NT2/D1 (cell line): ENCODE data around the gene IDH3G.

ENCODE experiments used
- DNase-seq: peaks from one replicate; pipeline ENCODE4 v3.0.0-alpha.2; 2011; ENCODE audit warnings: low read depth, low spot score
- H3K27me3 ChIP-seq: 2 replicates; pipeline ENCODE4 v1.6.0; 2011; ENCODE audit warnings: mild to moderate bottlenecking; ENCODE audit not compliant: insufficient read length, insufficient read depth
- H3K36me3 ChIP-seq: 2 replicates; pipeline ENCODE4 v1.6.1; 2011; ENCODE audit warnings: mild to moderate bottlenecking, low read length, mixed read lengths; ENCODE audit not compliant: insufficient read depth, insufficient read length
- H3K4me1 ChIP-seq: 2 replicates; pipeline ENCODE4 v1.5.1; 2011; ENCODE audit not compliant: insufficient read depth, insufficient read length
- H3K4me3 ChIP-seq: 2 replicates; pipeline ENCODE4 v1.5.1; 2011; ENCODE audit warnings: low read depth; ENCODE audit not compliant: insufficient read length
- H3K9ac ChIP-seq: 2 replicates; pipeline ENCODE4 v1.6.0; 2011; ENCODE audit warnings: low read depth; ENCODE audit not compliant: insufficient read length
- H3K9me3 ChIP-seq: 2 replicates; pipeline ENCODE4 v1.5.1; 2011; ENCODE audit warnings: mild to moderate bottlenecking, low read length; ENCODE audit not compliant: insufficient read depth
- SUZ12 ChIP-seq: IDR thresholded peaks from 2 replicates; pipeline ENCODE4 v1.6.1; 2011; ENCODE audit not compliant: insufficient read length, insufficient read depth; ENCODE audit errors: extremely low read depth
- YY1 ChIP-seq: IDR thresholded peaks from 2 replicates; pipeline ENCODE4 v1.6.1; 2011; ENCODE audit not compliant: insufficient read length, insufficient read depth
- ZNF274 ChIP-seq: IDR thresholded peaks from 2 replicates; pipeline ENCODE4 v1.6.1; 2011; ENCODE audit warnings: mild to moderate bottlenecking, low read depth, low read length

IDH3G gene

GRCh38 chrX:153769865-153770600 lies 24.1 kb downstream of the IDH3G start:
- no peaks in the 10 kb centered on the region for H3K36me3 ChIP-seq
- no peaks in the 10 kb centered on the region for H3K9me3 ChIP-seq
- no peaks in the 10 kb centered on the region for H3K4me1 ChIP-seq
- no peak overlapping the region for H3K4me3 ChIP-seq
- DNase-seq = no peak
- H3K9ac ChIP-seq = no peak overlapping the region
- TF ChIP-seq SUZ12 = no peak
- no peak for TF ChIP-seq YY1
- no peak for TF ChIP-seq ZNF274
- no peaks in the 10 kb centered on the region for H3K27me3 ChIP-seq

DNA sequence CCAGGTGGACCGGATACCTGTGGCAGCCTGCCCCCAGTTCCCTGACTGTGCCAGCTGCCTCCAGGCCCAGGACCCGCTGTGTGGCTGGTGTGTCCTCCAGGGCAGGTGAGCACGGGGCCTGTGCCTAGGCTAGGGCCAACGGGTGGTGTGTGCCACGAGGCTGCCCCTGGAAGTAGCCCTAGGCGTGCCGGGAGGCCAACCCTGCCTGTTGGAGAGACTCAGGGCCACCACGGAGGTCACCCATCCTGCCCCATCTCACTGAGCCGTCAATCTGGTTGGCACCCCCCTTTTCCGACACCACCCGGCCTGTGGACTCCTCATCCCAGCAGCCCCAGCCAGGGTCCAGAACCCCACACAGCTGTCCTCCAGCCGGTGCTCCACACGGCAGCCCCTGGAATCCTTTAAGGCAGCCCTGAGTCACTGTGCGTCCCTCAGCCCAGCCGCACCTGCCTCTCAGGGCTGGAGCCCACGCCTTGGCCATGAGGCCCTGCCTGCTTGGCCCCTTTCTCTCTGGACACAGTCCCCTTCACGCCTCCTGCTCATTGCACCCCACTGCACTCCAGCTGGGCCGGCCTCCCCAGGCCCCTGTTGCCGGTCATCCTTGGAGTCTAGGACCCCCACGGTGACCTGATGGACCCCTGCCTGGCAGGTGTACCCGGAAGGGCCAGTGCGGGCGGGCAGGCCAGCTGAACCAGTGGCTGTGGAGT lies 24.9 kb downstream of the IDH3G start:
- no peaks in the 10 kb centered on the region for H3K36me3 ChIP-seq
- no peak overlapping the region for H3K9ac ChIP-seq
- H3K27me3 ChIP-seq = no peaks in the 10 kb centered on the region
- H3K9me3 ChIP-seq = no peaks in the 10 kb centered on the region
- no peak overlapping the region for H3K4me3 ChIP-seq
- no peak for DNase-seq
- TF ChIP-seq SUZ12 = no peak
- no peak for TF ChIP-seq YY1
- no peak for TF ChIP-seq ZNF274
- H3K4me1 ChIP-seq = peaks cover 2% of the 10 kb centered on the region

GRCh38 chrX:153768311-153769157 lies 25.6 kb downstream of the IDH3G start:
- no peak overlapping the region for H3K9ac ChIP-seq
- no peak for DNase-seq
- peaks cover 2% of the 10 kb centered on the region for H3K4me1 ChIP-seq

DNA sequence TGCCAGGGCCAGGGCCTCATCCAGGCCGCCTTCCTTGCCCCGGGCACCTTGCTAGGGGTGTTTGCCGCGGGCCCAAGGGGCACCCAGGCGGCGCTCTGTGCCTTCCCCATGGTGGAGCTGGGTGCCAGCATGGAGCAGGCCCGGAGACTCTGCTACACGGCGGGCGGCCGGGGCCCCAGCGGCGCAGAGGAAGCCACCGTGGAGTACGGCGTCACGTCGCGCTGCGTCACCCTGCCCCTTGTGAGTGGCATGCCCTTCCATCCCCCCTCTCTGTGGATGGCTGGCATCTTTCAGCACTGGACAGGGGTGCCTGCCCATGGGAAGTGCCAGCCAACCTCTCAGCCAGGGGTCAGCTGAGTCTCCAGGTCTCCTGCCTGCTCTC lies 26.5 kb downstream of the IDH3G start:
- H3K27me3 ChIP-seq = no peaks in the 10 kb centered on the region
- H3K4me3 ChIP-seq = no peak overlapping the region

More at GRCh38 chrX:153768311-153769157, 25.6 kb downstream of the IDH3G start:
- H3K27me3 ChIP-seq = no peaks in the 10 kb centered on the region
- H3K36me3 ChIP-seq = no peaks in the 10 kb centered on the region
- TF ChIP-seq ZNF274 (no peak), SUZ12 (no peak), YY1 (no peak)
- H3K9me3 ChIP-seq = no peaks in the 10 kb centered on the region
- H3K4me3 ChIP-seq = no peak overlapping the region

DNA sequence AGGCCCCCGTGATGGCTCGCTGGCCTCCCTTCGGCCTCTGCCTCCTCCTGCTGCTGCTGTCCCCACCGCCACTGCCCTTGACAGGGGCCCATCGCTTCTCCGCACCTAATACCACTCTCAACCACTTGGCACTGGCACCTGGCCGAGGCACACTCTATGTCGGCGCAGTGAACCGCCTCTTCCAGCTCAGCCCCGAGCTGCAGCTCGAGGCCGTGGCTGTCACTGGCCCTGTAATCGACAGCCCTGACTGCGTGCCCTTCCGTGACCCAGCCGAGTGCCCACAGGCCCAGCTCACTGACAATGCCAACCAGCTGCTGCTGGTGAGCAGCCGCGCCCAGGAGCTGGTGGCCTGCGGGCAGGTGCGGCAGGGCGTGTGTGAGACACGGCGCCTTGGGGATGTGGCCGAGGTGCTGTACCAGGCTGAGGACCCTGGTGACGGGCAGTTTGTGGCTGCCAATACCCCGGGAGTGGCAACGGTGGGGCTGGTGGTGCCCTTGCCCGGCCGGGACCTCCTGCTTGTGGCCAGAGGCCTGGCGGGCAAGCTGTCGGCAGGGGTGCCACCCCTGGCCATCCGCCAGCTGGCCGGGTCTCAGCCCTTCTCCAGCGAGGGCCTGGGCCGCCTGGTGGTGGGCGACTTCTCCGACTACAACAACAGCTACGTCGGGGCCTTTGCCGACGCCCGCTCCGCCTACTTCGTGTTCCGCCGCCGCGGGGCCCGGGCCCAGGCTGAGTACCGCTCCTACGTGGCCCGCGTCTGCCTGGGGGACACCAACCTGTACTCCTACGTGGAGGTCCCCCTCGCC lies 27.1 kb downstream of the IDH3G start:
- no peaks in the 10 kb centered on the region for H3K9me3 ChIP-seq
- no peak for DNase-seq
- H3K27me3 ChIP-seq = no peaks in the 10 kb centered on the region
- peaks cover 2% of the 10 kb centered on the region for H3K4me1 ChIP-seq
- H3K9ac ChIP-seq = no peak overlapping the region
- TF ChIP-seq ZNF274 = no peak
- TF ChIP-seq SUZ12 = no peak
- H3K4me3 ChIP-seq = no peak overlapping the region
- H3K36me3 ChIP-seq = no peaks in the 10 kb centered on the region

More for the DNA sequence above, 26.5 kb downstream of the IDH3G start:
- TF ChIP-seq YY1 = no peak
- no peak for TF ChIP-seq ZNF274
- TF ChIP-seq SUZ12 = no peak
- no peaks in the 10 kb centered on the region for H3K9me3 ChIP-seq
- no peak overlapping the region for H3K9ac ChIP-seq
- H3K4me1 ChIP-seq = peaks cover 2% of the 10 kb centered on the region
- no peaks in the 10 kb centered on the region for H3K36me3 ChIP-seq
- DNase-seq = no peak

- no peak for TF ChIP-seq SUZ12
- Histone ChIP-seq H3K9me3 (no peaks in the 10 kb centered on the region), H3K4me1 (peaks cover 2% of the 10 kb centered on the region), H3K36me3 (no peaks in the 10 kb centered on the region), H3K27me3 (no peaks in the 10 kb centered on the region), H3K9ac (peak overlapping the region; percentile 50), H3K4me3 (peak overlapping the region; percentile 24)
- peak; percentile 13 for DNase-seq
Observed at GRCh38 chrX:153766098-153766817, 27.9 kb downstream of the IDH3G start.
